Panc1 (cell line): ENCODE measurements around the gene AHCYL1.

Experiments used
- POLR2AphosphoS5 ChIP-seq: IDR thresholded peaks from 2 replicates; pipeline ENCODE4 v1.6.1; 2012; ENCODE audit warnings: mild to moderate bottlenecking, low read depth, low read length, moderate library complexity
- TF ChIP-seq, protein P1 (sequence below): fragments of 450-650 bp; IDR thresholded peaks from 2 replicates; pipeline ENCODE4 v1.5.1; 2017; ENCODE audit warnings: mild to moderate bottlenecking

DNA sequence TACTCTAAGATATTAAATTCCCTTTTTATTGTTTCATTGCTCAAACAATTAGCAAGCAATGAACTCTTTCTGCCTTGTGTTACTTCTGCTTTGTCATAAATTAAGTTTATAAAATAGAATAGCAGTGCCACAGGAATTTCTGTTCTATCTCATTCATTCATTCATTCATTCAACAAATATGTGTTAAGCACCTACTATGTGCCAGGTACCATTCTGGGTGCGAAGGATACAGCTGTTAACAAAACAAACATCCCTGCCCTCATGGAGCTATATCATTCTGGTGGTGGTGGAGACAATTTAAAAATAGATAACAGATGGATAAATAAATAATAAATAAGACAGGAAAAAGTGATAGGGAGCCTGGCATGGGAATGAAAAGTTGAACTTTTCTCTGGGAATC is 34.5 kb upstream of the AHCYL1 start:
- TF ChIP-seq POLR2AphosphoS5, result no peak
- TF ChIP-seq, protein P1, sequence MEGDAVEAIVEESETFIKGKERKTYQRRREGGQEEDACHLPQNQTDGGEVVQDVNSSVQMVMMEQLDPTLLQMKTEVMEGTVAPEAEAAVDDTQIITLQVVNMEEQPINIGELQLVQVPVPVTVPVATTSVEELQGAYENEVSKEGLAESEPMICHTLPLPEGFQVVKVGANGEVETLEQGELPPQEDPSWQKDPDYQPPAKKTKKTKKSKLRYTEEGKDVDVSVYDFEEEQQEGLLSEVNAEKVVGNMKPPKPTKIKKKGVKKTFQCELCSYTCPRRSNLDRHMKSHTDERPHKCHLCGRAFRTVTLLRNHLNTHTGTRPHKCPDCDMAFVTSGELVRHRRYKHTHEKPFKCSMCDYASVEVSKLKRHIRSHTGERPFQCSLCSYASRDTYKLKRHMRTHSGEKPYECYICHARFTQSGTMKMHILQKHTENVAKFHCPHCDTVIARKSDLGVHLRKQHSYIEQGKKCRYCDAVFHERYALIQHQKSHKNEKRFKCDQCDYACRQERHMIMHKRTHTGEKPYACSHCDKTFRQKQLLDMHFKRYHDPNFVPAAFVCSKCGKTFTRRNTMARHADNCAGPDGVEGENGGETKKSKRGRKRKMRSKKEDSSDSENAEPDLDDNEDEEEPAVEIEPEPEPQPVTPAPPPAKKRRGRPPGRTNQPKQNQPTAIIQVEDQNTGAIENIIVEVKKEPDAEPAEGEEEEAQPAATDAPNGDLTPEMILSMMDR, result no peak
